ENCODE data around the gene PER1. TPM values are rescaled to one million over a fixed set of nuclear protein-coding genes. Genes with fewer than 3 reads are reported as not detected.
"Not testable (repeated sequence)": the region's sequence is repeated elsewhere in the genome, so short reads cannot be mapped to it uniquely, and the experiment has no call there.

PER1 gene
- total RNA-seq, 4 donors from 2014 or later = 85.2 to 148 (median 137) TPM

- 97 to 98% methylated on average over 6 of the region's 6 CpGs for WGBS, 2 donors
- Histone ChIP-seq H3K27me3 (no peaks in the 10 kb centered on the region), H3K4me3 (replicated peaks in 1 of 3) (no peak overlapping the region), H3K27ac (no peak overlapping the region), H3K9me3 (no peaks in the 10 kb centered on the region), H3K4me1 (peaks cover 0 to 11% of the 10 kb centered on the region in 2 donors), H3K36me3 (no peaks in the 10 kb centered on the region)
- no peak for DNase-seq
- intact Hi-C loops (cut with DNase I) = no loop called here
- TF ChIP-seq POLR2A (IDR thresholded peaks at IDR 0.05) = no peak
- TF ChIP-seq CTCF (IDR thresholded peaks at IDR 0.05) = no peak
These were observed 41.3 kb downstream of the PER1 start for GRCh38 chr17:8110907-8111306.

GRCh38 chr17:8110456-8110804 lies 41.8 kb downstream of the PER1 start:
- TF ChIP-seq CTCF (IDR thresholded peaks at IDR 0.05) = no peak
- TF ChIP-seq POLR2A (IDR thresholded peaks at IDR 0.05) = no peak
- Histone ChIP-seq H3K9me3 (no peaks in the 10 kb centered on the region), H3K4me1 (peaks cover 0 to 11% of the 10 kb centered on the region in 2 donors), H3K27me3 (no peaks in the 10 kb centered on the region), H3K36me3 (no peaks in the 10 kb centered on the region), H3K4me3 (replicated peaks in 1 of 3) (peak overlapping the region in 1 of 3 donors; percentile 31), H3K27ac (no peak overlapping the region)
- 31 to 42% methylated on average over 7 to 8 of the region's 10 CpGs for WGBS, 2 donors
- no peak for DNase-seq
- intact Hi-C loops (cut with DNase I) = no loop called here

- WGBS, 2 donors = 0 to 2% methylated on average over 12 to 42 of the region's 63 CpGs
- H3K4me3 ChIP-seq (replicated peaks in 1 of 3) = peak overlapping the region in 1 of 3 donors; percentile 31
- peak; percentile 68 to 95 (median 86) for TF ChIP-seq CTCF (IDR thresholded peaks at IDR 0.05)
- no peak for TF ChIP-seq POLR2A (IDR thresholded peaks at IDR 0.05)
- intact Hi-C loops (cut with DNase I) = no loop called here
- peaks cover 0 to 11% of the 10 kb centered on the region in 2 donors for H3K4me1 ChIP-seq
- H3K27me3 ChIP-seq = no peaks in the 10 kb centered on the region
- H3K27ac ChIP-seq = no peak overlapping the region
- peak; percentile 76 to 79 for DNase-seq
- H3K36me3 ChIP-seq = no peaks in the 10 kb centered on the region
- H3K9me3 ChIP-seq = no peaks in the 10 kb centered on the region
These were observed 42.3 kb downstream of the PER1 start for GRCh38 chr17:8109661-8110455.

- TF ChIP-seq POLR2A (IDR thresholded peaks at IDR 0.05) = no peak
- TF ChIP-seq CTCF (IDR thresholded peaks at IDR 0.05) = no peak
- Histone ChIP-seq H3K27me3 (no peaks in the 10 kb centered on the region), H3K9me3 (no peaks in the 10 kb centered on the region), H3K4me3 (replicated peaks in 1 of 3) (no peak overlapping the region), H3K27ac (no peak overlapping the region), H3K4me1 (peaks cover 0 to 11% of the 10 kb centered on the region in 2 donors), H3K36me3 (no peaks in the 10 kb centered on the region)
- WGBS, 2 donors = 85 to 91% methylated on average over 20 to 30 of the region's 33 CpGs
- DNase-seq = no peak
- intact Hi-C loops (cut with DNase I) = no loop called here
These were observed 43.1 kb downstream of the PER1 start for GRCh38 chr17:8108972-8109660.

GRCh38 chr17:8106980-8107379 lies 45.2 kb downstream of the PER1 start:
- H3K27me3 ChIP-seq; H3K4me3 ChIP-seq (replicated peaks in 1 of 3); H3K36me3 ChIP-seq; H3K27ac ChIP-seq; H3K9me3 ChIP-seq; DNase-seq; intact Hi-C loops (cut with DNase I): not testable (repeated sequence)
- peaks cover 0 to 11% of the 10 kb centered on the region in 2 donors for H3K4me1 ChIP-seq
- WGBS, 2 donors = 82 to 86% methylated on average over 4 of the region's 4 CpGs

All from thyroid gland (tissue), 4 donors.